HFFc6 (cell line): ENCODE data around the gene ORMDL2. TPM values are rescaled to one million over a fixed set of nuclear protein-coding genes. Genes with fewer than 3 reads are reported as not detected.

Source experiments
- DNase-seq: peaks from one replicate; pipeline ENCODE4 v3.0.0-alpha.2; 2018
- H3K27ac Mint-ChIP-seq: 2 replicates; pipeline ENCODE4 v1.8.0; 2020; ENCODE audit warnings: mild to moderate bottlenecking, mixed read lengths
- H3K27me3 Mint-ChIP-seq: 2 replicates; pipeline ENCODE4 v1.8.0; 2021; ENCODE audit warnings: mild to moderate bottlenecking, moderate library complexity, mixed read lengths; ENCODE audit not compliant: insufficient read depth
- H3K36me3 Mint-ChIP-seq: 2 replicates; pipeline ENCODE4 v1.8.0; 2021; ENCODE audit warnings: low read depth, mixed read lengths
- H3K4me1 Mint-ChIP-seq: 2 replicates; pipeline ENCODE4 v1.8.0; 2020; ENCODE audit warnings: low read depth, mixed read lengths
- H3K4me3 Mint-ChIP-seq: 2 replicates; pipeline ENCODE4 v1.8.0; 2020; ENCODE audit warnings: mild to moderate bottlenecking, moderate library complexity, mixed read lengths
- H3K9me3 Mint-ChIP-seq: 2 replicates; pipeline ENCODE4 v1.8.0; 2020; ENCODE audit warnings: mild to moderate bottlenecking, mixed read lengths
- total RNA-seq, 6 experiments: library from RNA; stranded (reverse); fragmentation: NEBNext Ultra II Directional; extraction: Animal tissue kit (Norgen Biotek cat#: 25700); gene quantifications; 2 replicates in 1 of 6; 3 replicates in 5 of 6; pipeline ENCODE4 v1.2.3, GENCODE V29; 2021
- TF ChIP-seq, protein P1 (sequence below): fragments of 200-600 bp; sonication (generic); IDR thresholded peaks from 2 replicates; pipeline ENCODE4 v1.5.0; 2021; ENCODE audit warnings: antibody characterized with exemption, mild to moderate bottlenecking

The ORMDL2 gene
- total RNA-seq, 6 experiments from 2014 or later, result 79.9 to 100 (median 90.1) TPM

DNA sequence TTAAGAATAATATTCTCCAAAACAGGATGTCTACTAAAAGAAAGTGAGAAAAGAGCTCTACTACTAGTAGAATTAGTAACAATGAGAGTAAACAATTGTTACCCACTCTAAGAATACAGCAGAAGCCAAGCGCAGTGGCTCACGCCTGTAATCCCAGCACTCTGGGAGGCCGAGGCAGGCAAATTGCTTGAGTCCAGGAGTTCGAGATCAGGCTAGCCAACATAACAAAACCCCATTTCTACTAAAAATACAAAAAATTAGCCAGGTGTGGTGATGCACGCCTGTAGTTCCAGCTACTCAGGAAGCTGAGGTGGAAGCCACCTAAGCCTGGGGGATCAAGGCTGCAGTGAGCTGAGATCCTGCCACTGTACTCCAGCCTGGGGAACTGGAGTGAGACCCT is 6.9 kb downstream of the ORMDL2 start:
- Mint-ChIP-seq H3K4me1 (peaks cover 30% of the 10 kb centered on the region), H3K9me3 (no peaks in the 10 kb centered on the region), H3K36me3 (peaks cover 38% of the 10 kb centered on the region), H3K4me3 (no peak overlapping the region), H3K27me3 (no peaks in the 10 kb centered on the region; the same call in 1 of the 2 replicates), H3K27ac (peak overlapping the region; percentile 64; the same call in 1 of the 2 replicates)
- TF ChIP-seq, protein P1, sequence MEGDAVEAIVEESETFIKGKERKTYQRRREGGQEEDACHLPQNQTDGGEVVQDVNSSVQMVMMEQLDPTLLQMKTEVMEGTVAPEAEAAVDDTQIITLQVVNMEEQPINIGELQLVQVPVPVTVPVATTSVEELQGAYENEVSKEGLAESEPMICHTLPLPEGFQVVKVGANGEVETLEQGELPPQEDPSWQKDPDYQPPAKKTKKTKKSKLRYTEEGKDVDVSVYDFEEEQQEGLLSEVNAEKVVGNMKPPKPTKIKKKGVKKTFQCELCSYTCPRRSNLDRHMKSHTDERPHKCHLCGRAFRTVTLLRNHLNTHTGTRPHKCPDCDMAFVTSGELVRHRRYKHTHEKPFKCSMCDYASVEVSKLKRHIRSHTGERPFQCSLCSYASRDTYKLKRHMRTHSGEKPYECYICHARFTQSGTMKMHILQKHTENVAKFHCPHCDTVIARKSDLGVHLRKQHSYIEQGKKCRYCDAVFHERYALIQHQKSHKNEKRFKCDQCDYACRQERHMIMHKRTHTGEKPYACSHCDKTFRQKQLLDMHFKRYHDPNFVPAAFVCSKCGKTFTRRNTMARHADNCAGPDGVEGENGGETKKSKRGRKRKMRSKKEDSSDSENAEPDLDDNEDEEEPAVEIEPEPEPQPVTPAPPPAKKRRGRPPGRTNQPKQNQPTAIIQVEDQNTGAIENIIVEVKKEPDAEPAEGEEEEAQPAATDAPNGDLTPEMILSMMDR, result no peak
- DNase-seq, result no peak

DNA sequence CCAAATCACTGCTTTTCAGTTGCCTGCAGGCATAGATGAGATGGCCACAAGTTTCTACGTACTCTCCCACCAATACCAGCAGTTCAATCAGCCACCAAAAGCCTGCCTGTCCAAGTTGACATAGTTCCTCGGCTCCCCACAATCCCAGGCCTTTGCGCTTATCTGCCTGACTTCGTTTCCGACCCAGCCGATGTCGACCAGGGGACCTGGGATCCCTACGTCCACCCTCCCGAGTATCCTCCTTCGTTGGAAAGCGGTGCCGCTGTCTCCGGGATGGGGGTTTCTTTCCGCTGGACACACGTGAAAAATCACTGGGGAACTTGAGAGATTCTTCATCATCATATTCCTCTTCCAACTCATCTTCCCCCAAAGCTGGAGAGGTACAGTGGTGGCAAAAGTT is 10.0 kb downstream of the ORMDL2 start:
- Mint-ChIP-seq H3K36me3 (peaks cover 26% of the 10 kb centered on the region), H3K4me1 (peaks cover 50% of the 10 kb centered on the region), H3K27me3 (peaks cover 5% of the 10 kb centered on the region), H3K27ac (peak overlapping the region; percentile 4; the same call in 1 of the 2 replicates), H3K9me3 (no peaks in the 10 kb centered on the region), H3K4me3 (peak overlapping the region; percentile 95; the same call in 1 of the 2 replicates)
- DNase-seq, result no peak
- TF ChIP-seq, protein P1, result no peak

DNA sequence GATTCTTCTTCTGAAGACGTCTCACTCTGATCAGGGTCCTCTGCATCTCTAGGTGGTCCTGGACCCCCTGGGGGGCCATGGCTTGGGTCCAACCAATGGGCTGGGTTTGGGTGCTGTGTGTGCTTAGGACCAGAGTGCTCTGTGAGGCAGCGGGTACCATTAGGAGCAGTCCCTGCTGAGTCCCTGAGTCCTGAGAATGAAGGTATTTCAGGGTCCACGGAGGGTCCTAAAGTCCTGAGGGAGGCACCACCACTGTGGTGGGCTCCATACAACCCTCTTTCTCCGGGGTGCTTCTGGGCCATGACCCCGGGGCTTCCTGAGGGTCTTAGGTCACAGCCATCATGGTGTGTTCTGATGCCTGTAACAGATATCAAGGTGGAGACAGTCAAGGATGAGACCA is 10.5 kb downstream of the ORMDL2 start:
- Mint-ChIP-seq H3K4me1 (peaks cover 50% of the 10 kb centered on the region), H3K27ac (peak overlapping the region; percentile 88; the same call in 1 of the 2 replicates), H3K27me3 (peaks cover 5% of the 10 kb centered on the region), H3K9me3 (no peaks in the 10 kb centered on the region), H3K4me3 (peak overlapping the region; percentile 95), H3K36me3 (peaks cover 22% of the 10 kb centered on the region)
- no peak for DNase-seq
- TF ChIP-seq, protein P1, result no peak

DNA sequence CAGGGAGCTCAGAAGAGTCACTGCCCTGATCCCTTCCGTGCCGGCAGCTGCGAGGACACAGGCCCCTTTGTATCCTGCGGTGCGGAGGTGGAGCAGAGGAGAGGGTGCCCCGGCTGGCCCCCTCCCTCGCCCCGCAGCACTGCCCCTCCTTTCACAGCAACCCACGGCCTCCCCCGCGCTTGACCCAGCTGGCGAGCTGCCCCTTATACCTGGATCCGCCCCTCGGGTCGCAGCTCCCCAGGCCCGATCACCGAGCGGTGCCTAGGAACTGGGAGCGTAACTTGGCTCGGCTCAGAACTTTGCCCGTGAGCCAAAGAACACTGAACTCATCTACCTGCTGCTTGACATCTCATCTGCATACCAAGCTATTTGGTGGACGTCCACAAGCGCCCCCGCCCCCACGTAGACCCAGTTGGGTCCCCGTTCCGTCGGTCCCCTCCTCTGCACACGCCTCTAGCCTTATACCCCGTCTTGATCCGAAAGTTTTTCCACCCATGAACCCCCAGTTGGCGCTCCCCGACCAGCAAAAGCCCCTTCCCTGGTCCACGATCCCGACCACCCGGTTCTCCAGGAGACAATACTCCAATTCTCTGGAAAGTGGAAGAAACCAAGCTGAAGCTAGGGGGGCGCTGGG is 12.2 kb downstream of the ORMDL2 start:
- DNase-seq, result no peak
- TF ChIP-seq, protein P1, result no peak
- Mint-ChIP-seq H3K36me3 (peaks cover 22% of the 10 kb centered on the region), H3K9me3 (no peaks in the 10 kb centered on the region), H3K4me3 (peak overlapping the region; percentile 95), H3K27ac (peak overlapping the region; percentile 88), H3K4me1 (peaks cover 42% of the 10 kb centered on the region), H3K27me3 (peaks cover 5% of the 10 kb centered on the region)

DNA sequence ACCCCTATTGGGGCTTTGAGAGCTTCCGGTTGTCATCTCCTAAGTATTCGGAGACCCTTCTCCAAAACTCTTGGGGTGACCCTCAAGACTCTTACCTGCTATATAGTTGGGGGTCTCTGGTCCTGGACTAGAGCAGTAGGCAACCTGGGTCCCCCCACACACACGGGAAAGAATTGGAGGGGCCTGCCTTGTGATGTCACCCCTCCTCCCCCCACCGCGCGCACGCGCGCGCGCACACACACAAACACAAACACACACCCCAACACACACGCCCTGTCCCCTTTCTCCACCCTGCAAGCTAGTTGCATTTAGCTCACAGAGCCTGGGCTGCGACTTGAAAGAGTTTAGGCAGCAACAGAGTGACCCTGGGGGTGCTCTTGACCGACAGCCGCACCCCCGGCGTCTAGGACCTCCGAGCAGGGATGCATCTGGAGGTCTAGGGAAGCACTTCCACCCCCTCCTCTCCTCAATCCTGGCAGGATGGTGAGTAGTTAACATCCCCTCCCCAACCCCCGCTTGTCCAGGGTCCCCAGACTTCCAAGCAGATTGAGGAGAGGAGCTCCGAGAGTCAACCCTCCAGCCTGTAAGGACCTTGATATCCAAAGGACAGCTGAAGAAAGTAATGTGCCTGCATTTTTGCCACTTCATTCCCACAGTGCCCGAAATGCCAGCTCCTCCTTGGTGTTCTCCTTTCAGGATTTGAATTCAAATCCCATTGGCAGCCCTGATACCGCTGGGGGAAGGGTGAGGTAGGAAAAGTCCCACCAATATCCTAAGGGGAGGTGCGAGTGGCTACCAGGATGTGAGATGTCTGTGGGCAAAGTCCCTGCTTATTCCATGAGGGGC is 13.0 kb downstream of the ORMDL2 start:
- Mint-ChIP-seq H3K27me3 (peaks cover 5% of the 10 kb centered on the region), H3K36me3 (peaks cover 19% of the 10 kb centered on the region), H3K4me3 (peak overlapping the region; percentile 95), H3K27ac (peak overlapping the region; percentile 88), H3K4me1 (peaks cover 39% of the 10 kb centered on the region), H3K9me3 (no peaks in the 10 kb centered on the region)
- peak; percentile 33 for DNase-seq
- TF ChIP-seq, protein P1, result no peak
